Tibial nerve (tissue), 4 donors: Measurements from ENCODE around the gene GNG12. TPM values are rescaled to one million over a fixed set of nuclear protein-coding genes. Genes with fewer than 3 reads are reported as not detected.

Experiments
- DNase-seq, 2 donors: peaks; one replicate each; pipeline ENCODE4 v3.0.0-alpha.2; 2019; ENCODE audit warnings: low spot score in 2 of 2
- H3K27ac ChIP-seq, 4 donors: fragments of 200-600 bp; sonication (generic) in 3 of 4; one replicate each; pipeline ENCODE4 v1.5.1; 2017 to 2019; ENCODE audit warnings: mild to moderate bottlenecking in 1 of 4
- H3K27me3 ChIP-seq, 2 donors: fragments of 200-600 bp; sonication (generic) in 1 of 2; one replicate each; pipeline versions ENCODE4 v1.5.1 to v1.6.0; 2017 to 2019
- H3K36me3 ChIP-seq, 3 donors: fragments of 200-600 bp; sonication (generic); one replicate each; pipeline ENCODE4 v1.5.1; 2018 to 2019
- H3K4me1 ChIP-seq, 4 donors: fragments of 200-600 bp; sonication (generic) in 3 of 4; one replicate each; pipeline ENCODE4 v1.5.1; 2017 to 2019
- H3K4me3 ChIP-seq, 4 donors: fragments of 200-600 bp; sonication (generic) in 3 of 4; one replicate each; pipeline ENCODE4 v1.5.1; 2017 to 2019; ENCODE audit warnings: mild to moderate bottlenecking in 1 of 4, moderate library complexity in 1 of 4
- H3K9me3 ChIP-seq, 4 donors: fragments of 200-600 bp; sonication (generic) in 3 of 4; one replicate each; pipeline ENCODE4 v1.5.1; 2017 to 2019
- CTCF ChIP-seq, 5 experiments: fragments of 200-600 bp in 3 of 5; fragments of 450-650 bp in 2 of 5; sonication (generic) in 3 of 5; IDR thresholded peaks; one replicate each; pipeline ENCODE4 v1.5.1; 2016 to 2019; ENCODE audit warnings: antibody characterized with exemption in 5 of 5, mild to moderate bottlenecking in 3 of 5, moderate library complexity in 2 of 5
- EP300 ChIP-seq, 2 donors: sonication (generic); formaldehyde crosslinking; IDR thresholded peaks; one replicate each; pipeline ENCODE4 v1.6.1; 2017; ENCODE audit warnings: antibody characterized with exemption in 2 of 2, mild to moderate bottlenecking in 1 of 2
- POLR2A ChIP-seq, 2 donors: fragments of 450-650 bp; IDR thresholded peaks; one replicate each; pipeline ENCODE4 v1.6.1; 2017; ENCODE audit warnings: antibody characterized with exemption in 2 of 2, mild to moderate bottlenecking in 2 of 2, moderate library complexity in 2 of 2
- WGBS, 2 donors: methylation state at CpG; one replicate each; pipeline ENCODE4 v1.1.5; 2018; 5-methylcytosine and 5-hydroxymethylcytosine counted together
- total RNA-seq, 4 donors: library from RNA; depleted of rRNA; stranded (reverse); fragments of >200 nt; gene quantifications; one replicate each; pipeline ENCODE4 v1.1.0, GENCODE V29; 2016

GNG12 gene
- total RNA-seq, 4 donors from 2014 or later = 55.9 to 71.8 (median 68.4) TPM

GRCh38 chr1:67685067-67685557 lies 148.2 kb downstream of the GNG12 start, which contains the start of gene GADD45A:
Gene GADD45A, plus strand, starts transcription at chr1:67685201. Its CDS starts 294 bp downstream, at chr1:67685495.
- TF ChIP-seq POLR2A (IDR thresholded peaks at IDR 0.05) (peak; percentile 100), EP300 (IDR thresholded peaks at IDR 0.05) (peak in 1 of 2 donors; percentile 100), CTCF (IDR thresholded peaks at IDR 0.05) (peak in 2 of 5 experiments; percentile 43 to 48)
- no peaks in the 10 kb centered on the region for H3K27me3 ChIP-seq
- DNase-seq = peak; percentile 94 to 95
- peak within 1 kb of the TSS; percentile 79 to 92 (median 85) for H3K4me3 ChIP-seq
- WGBS, 2 donors = 0 to 1% methylated on average over 9 to 29 of the region's 39 CpGs
- peaks cover 0 to 41% (median 24%) of the 10 kb centered on the region in 4 donors for H3K4me1 ChIP-seq
- no peaks in the 10 kb centered on the region for H3K9me3 ChIP-seq
- H3K27ac ChIP-seq = peak within 1 kb of the TSS; percentile 80 to 95 (median 92)
- H3K36me3 ChIP-seq = peaks cover 0 to 26% (median 0%) of the 10 kb centered on the region in 3 donors

GRCh38 chr1:67684526-67685066 lies 148.7 kb downstream of the GNG12 start:
- WGBS, 2 donors = 1 to 2% methylated on average over 18 to 20 of the region's 20 CpGs
- H3K36me3 ChIP-seq = peaks cover 0 to 23% (median 0%) of the 10 kb centered on the region in 3 donors
- H3K27ac ChIP-seq = peak overlapping the region in 3 of 4 donors; percentile 73 to 93 (median 75)
- no peaks in the 10 kb centered on the region for H3K27me3 ChIP-seq
- peaks cover 0 to 41% (median 24%) of the 10 kb centered on the region in 4 donors for H3K4me1 ChIP-seq
- no peak for DNase-seq
- H3K9me3 ChIP-seq = no peaks in the 10 kb centered on the region
- TF ChIP-seq EP300 (IDR thresholded peaks at IDR 0.05) = no peak
- no peak for TF ChIP-seq POLR2A (IDR thresholded peaks at IDR 0.05)
- no peak for TF ChIP-seq CTCF (IDR thresholded peaks at IDR 0.05)
- peak overlapping the region in 2 of 4 donors; percentile 79 to 85 for H3K4me3 ChIP-seq

GRCh38 chr1:67683766-67684525 lies 149.3 kb downstream of the GNG12 start:
- H3K27ac ChIP-seq = peak overlapping the region in 3 of 4 donors; percentile 73 to 93 (median 75)
- peaks cover 0 to 41% (median 24%) of the 10 kb centered on the region in 4 donors for H3K4me1 ChIP-seq
- H3K36me3 ChIP-seq = peaks cover 0 to 16% (median 0%) of the 10 kb centered on the region in 3 donors
- DNase-seq = no peak
- no peaks in the 10 kb centered on the region for H3K9me3 ChIP-seq
- TF ChIP-seq POLR2A (IDR thresholded peaks at IDR 0.05) = no peak
- TF ChIP-seq EP300 (IDR thresholded peaks at IDR 0.05) = no peak
- TF ChIP-seq CTCF (IDR thresholded peaks at IDR 0.05) = no peak
- peak overlapping the region in 2 of 4 donors; percentile 79 to 85 for H3K4me3 ChIP-seq
- H3K27me3 ChIP-seq = no peaks in the 10 kb centered on the region
- WGBS, 2 donors = 27 to 28% methylated on average over 8 of the region's 8 CpGs

- Histone ChIP-seq H3K36me3 (peaks cover 0 to 10% (median 0%) of the 10 kb centered on the region in 3 donors), H3K4me3 (no peak overlapping the region), H3K4me1 (peaks cover 0 to 34% (median 24%) of the 10 kb centered on the region in 4 donors), H3K9me3 (no peaks in the 10 kb centered on the region), H3K27ac (peak overlapping the region in 2 of 4 donors; percentile 75 to 93), H3K27me3 (no peaks in the 10 kb centered on the region)
- TF ChIP-seq POLR2A (IDR thresholded peaks at IDR 0.05) = no peak
- peak in 1 of 2 donors; percentile 48 for TF ChIP-seq EP300 (IDR thresholded peaks at IDR 0.05)
- no peak for TF ChIP-seq CTCF (IDR thresholded peaks at IDR 0.05)
- no peak for DNase-seq
- WGBS, 2 donors = 52 to 54% methylated on average over 3 of the region's 3 CpGs
Observed at GRCh38 chr1:67683316-67683715, 150.0 kb downstream of the GNG12 start.
